GM12878 (cell line): ENCODE data around the gene BMPR1B. TPM values are rescaled to one million over a fixed set of nuclear protein-coding genes. Genes with fewer than 3 reads are reported as not detected.

Source experiments
- CEBPZ ChIP-seq: fragments of 150-350 bp; IDR thresholded peaks from 2 replicates; pipeline ENCODE4 v1.6.1; 2016; ENCODE audit warnings: low read depth, low read length
- CREB1 ChIP-seq: IDR thresholded peaks from 2 replicates; pipeline ENCODE4 v1.6.1; 2012; ENCODE audit warnings: low read depth, mild to moderate bottlenecking, inconsistent platforms
- NRF1 ChIP-seq: conservative IDR thresholded peaks from 2 replicates; pipeline ENCODE4 v1.6.1; 2011; ENCODE audit warnings: mild to moderate bottlenecking, low read depth, low read length, improper control_type of control experiment
- SMC3 ChIP-seq: IDR thresholded peaks from 2 replicates; pipeline ENCODE4 v1.6.1; 2011; ENCODE audit warnings: low read length, improper control_type of control experiment, borderline replicate concordance
- polyA plus RNA-seq, 11 experiments: library from polyadenylated mRNA; depleted of rRNA in 4 of 11; unstranded in 6 of 11; stranded (reverse) in 5 of 11; fragments of >200 nt; fragmentation: Nextera tagmentation in 4 of 11; fragmentation: Illumina TruSeq in 1 of 11; extraction: Ambion mirVana in 4 of 11; extraction: Trizol in 1 of 11; gene quantifications; 1 replicate in 1 of 11; 2 replicates in 10 of 11; pipeline versions ENCODE4 v1.2.1 to v1.2.3, GENCODE V29; 2011 to 2016; ENCODE audit warnings: inconsistent platforms in 2 of 11, missing spikeins in 2 of 11, low read depth in 1 of 11
- total RNA-seq, 4 experiments: library from RNA; depleted of rRNA in 3 of 4; stranded (reverse); fragments of >200 nt in 3 of 4; fragmentation: Illumina TruSeq in 1 of 4; extraction: Trizol in 1 of 4; gene quantifications; 2 replicates each; pipeline versions ENCODE4 v1.2.1 to v1.2.3, GENCODE V29; 2013 to 2021
- TF ChIP-seq, protein P1 (sequence below): fragments of 450-650 bp; IDR thresholded peaks from 2 replicates; pipeline ENCODE4 v1.6.1; 2017; ENCODE audit warnings: antibody characterized with exemption, mild to moderate bottlenecking, moderate library complexity
- TF ChIP-seq, protein P2 (sequence below): fragments of 450-650 bp; IDR thresholded peaks from 2 replicates; pipeline ENCODE4 v1.6.1; 2017; ENCODE audit warnings: borderline replicate concordance

Gene BMPR1B
- total and polyA plus RNA-seq, 10 of the 15 experiments (the other 5 are each of a cell fraction or from before 2014, with no cell fraction given): not detected

- TF ChIP-seq CEBPZ (no peak), CREB1 (no peak), NRF1 (no peak), SMC3 (peak; percentile 32; the same call in 1 of the 2 replicates)
- TF ChIP-seq, protein P1, sequence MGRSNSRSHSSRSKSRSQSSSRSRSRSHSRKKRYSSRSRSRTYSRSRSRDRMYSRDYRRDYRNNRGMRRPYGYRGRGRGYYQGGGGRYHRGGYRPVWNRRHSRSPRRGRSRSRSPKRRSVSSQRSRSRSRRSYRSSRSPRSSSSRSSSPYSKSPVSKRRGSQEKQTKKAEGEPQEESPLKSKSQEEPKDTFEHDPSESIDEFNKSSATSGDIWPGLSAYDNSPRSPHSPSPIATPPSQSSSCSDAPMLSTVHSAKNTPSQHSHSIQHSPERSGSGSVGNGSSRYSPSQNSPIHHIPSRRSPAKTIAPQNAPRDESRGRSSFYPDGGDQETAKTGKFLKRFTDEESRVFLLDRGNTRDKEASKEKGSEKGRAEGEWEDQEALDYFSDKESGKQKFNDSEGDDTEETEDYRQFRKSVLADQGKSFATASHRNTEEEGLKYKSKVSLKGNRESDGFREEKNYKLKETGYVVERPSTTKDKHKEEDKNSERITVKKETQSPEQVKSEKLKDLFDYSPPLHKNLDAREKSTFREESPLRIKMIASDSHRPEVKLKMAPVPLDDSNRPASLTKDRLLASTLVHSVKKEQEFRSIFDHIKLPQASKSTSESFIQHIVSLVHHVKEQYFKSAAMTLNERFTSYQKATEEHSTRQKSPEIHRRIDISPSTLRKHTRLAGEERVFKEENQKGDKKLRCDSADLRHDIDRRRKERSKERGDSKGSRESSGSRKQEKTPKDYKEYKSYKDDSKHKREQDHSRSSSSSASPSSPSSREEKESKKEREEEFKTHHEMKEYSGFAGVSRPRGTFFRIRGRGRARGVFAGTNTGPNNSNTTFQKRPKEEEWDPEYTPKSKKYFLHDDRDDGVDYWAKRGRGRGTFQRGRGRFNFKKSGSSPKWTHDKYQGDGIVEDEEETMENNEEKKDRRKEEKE: no peak
- TF ChIP-seq, protein P2, sequence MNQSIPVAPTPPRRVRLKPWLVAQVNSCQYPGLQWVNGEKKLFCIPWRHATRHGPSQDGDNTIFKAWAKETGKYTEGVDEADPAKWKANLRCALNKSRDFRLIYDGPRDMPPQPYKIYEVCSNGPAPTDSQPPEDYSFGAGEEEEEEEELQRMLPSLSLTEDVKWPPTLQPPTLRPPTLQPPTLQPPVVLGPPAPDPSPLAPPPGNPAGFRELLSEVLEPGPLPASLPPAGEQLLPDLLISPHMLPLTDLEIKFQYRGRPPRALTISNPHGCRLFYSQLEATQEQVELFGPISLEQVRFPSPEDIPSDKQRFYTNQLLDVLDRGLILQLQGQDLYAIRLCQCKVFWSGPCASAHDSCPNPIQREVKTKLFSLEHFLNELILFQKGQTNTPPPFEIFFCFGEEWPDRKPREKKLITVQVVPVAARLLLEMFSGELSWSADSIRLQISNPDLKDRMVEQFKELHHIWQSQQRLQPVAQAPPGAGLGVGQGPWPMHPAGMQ: no peak
These were observed 337.7 kb downstream of the BMPR1B start (continued) for GRCh38 chr4:95095348-95095974.
